IMR-90 (cell line): ENCODE results near the gene MYH16. TPM values are rescaled to one million over a fixed set of nuclear protein-coding genes. Genes with fewer than 3 reads are reported as not detected.
A peak's percentile ranks its signal among the peaks of the same experiment; 100 is the strongest.

Source experiments
- ATAC-seq: fragments of 200-7000 bp; cut with Tn5 transposase; 2 replicates; pipeline ENCODE4 v1.9.1; 2020; ENCODE audit warnings: low read depth, mild to moderate bottlenecking, moderate library complexity
- BruUV-seq: library from RNA; stranded (reverse); fragments of 400-500 nt; replicated peaks from 2 replicates; lab custom pipeline; 2021; lab: Mats Ljungman, UMichigan
- CTCF ChIA-PET: fragments of 300-600 bp; formaldehyde crosslinking; extraction: SDS; loops from one replicate; lab custom pipeline; 2021; ENCODE audit warnings: antibody characterized with exemption; lab: Yijun Ruan, JAX
- POLR2A ChIA-PET: fragments of 300-600 bp; sonication (Branson Sonifier 250); formaldehyde crosslinking; loops from one replicate; lab custom pipeline; 2022; ENCODE audit warnings: antibody characterized with exemption; ENCODE audit not compliant: unreplicated experiment; lab: Charles Lee
- DNase-seq: peaks from one replicate; pipeline ENCODE4 v3.0.0; 2013
- H2AFZ ChIP-seq: replicated peaks from 2 replicates; pipeline ENCODE3; 2013; ENCODE audit warnings: low read length, mild to moderate bottlenecking; ENCODE audit not compliant: poor library complexity
- H2AK5ac ChIP-seq: 2 replicates; pipeline ENCODE4 v1.6.1; 2013; ENCODE audit warnings: low read depth, low read length, inconsistent platforms
- H2AK9ac ChIP-seq: replicated peaks from 2 replicates; pipeline ENCODE3; 2013; ENCODE audit warnings: mild to moderate bottlenecking, low read depth, low read length, moderate library complexity; ENCODE audit not compliant: poor library complexity
- H2BK120ac ChIP-seq: 2 replicates; pipeline ENCODE4 v1.6.1; 2013; ENCODE audit warnings: low read depth, low read length, inconsistent platforms
- H2BK15ac ChIP-seq: 3 replicates; pipeline ENCODE4 v1.6.1; 2013; ENCODE audit warnings: low read depth, low read length, inconsistent platforms
- H2BK20ac ChIP-seq: 2 replicates; pipeline ENCODE4 v1.6.1; 2013; ENCODE audit warnings: low read depth, mild to moderate bottlenecking, inconsistent platforms, low read length, moderate library complexity
- H2BK5ac ChIP-seq: 2 replicates; pipeline ENCODE4 v1.6.1; 2013; ENCODE audit warnings: mild to moderate bottlenecking, low read depth, low read length, inconsistent platforms; ENCODE audit not compliant: poor library complexity, severe bottlenecking
- H3K14ac ChIP-seq: replicated peaks from 2 replicates; pipeline ENCODE4 v1.6.1; 2013; ENCODE audit warnings: low read depth, low read length, inconsistent platforms
- H3K18ac ChIP-seq: 2 replicates; pipeline ENCODE4 v1.6.1; 2013; ENCODE audit warnings: low read depth, low read length, control low read depth
- H3K23ac ChIP-seq: 2 replicates; pipeline ENCODE4 v1.6.1; 2013; ENCODE audit warnings: low read depth, low read length, inconsistent platforms
- H3K27ac ChIP-seq: 2 replicates; pipeline ENCODE4 v1.5.1; 2013; ENCODE audit warnings: mild to moderate bottlenecking, control low read depth, low read length; ENCODE audit not compliant: insufficient read depth
- H3K27me3 ChIP-seq: 2 replicates; pipeline ENCODE4 v1.6.1; 2013; ENCODE audit warnings: low read length; ENCODE audit not compliant: control insufficient read depth, insufficient read depth
- H3K36me3 ChIP-seq: 2 replicates; pipeline ENCODE4 v1.6.1; 2013; ENCODE audit warnings: low read length, mixed read lengths; ENCODE audit not compliant: control insufficient read depth, insufficient read depth
- H3K4ac ChIP-seq: 2 replicates; pipeline ENCODE4 v1.6.1; 2013; ENCODE audit warnings: low read depth, low read length, inconsistent platforms
- H3K4me1 ChIP-seq: 2 replicates; pipeline ENCODE4 v1.6.1; 2013; ENCODE audit warnings: low read length, mixed read lengths; ENCODE audit not compliant: control insufficient read depth, insufficient read depth
- H3K4me2 ChIP-seq: 2 replicates; pipeline ENCODE4 v1.6.1; 2013; ENCODE audit warnings: low read depth, mild to moderate bottlenecking, control low read depth, low read length, moderate library complexity
- H3K4me3 ChIP-seq: 2 replicates; pipeline ENCODE4 v1.5.1; 2013; ENCODE audit warnings: low read depth, mild to moderate bottlenecking, control low read depth, low read length, moderate library complexity; ENCODE audit not compliant: insufficient read depth
- H3K56ac ChIP-seq: 2 replicates; pipeline ENCODE4 v1.6.1; 2013; ENCODE audit warnings: low read length, inconsistent platforms; ENCODE audit not compliant: insufficient read depth; ENCODE audit errors: extremely low read depth
- H3K79me1 ChIP-seq, 2 experiments: 2 replicates each; pipeline ENCODE4 v1.6.1; 2013; ENCODE audit warnings: low read length in 2 of 2, inconsistent platforms in 1 of 2, low read depth in 1 of 2
- H3K9ac ChIP-seq: 2 replicates; pipeline ENCODE4 v1.6.1; 2013; ENCODE audit warnings: low read depth, low read length, control low read depth
- H3K9me1 ChIP-seq: 2 replicates; pipeline ENCODE4 v1.6.1; 2013; ENCODE audit warnings: low read length, inconsistent platforms; ENCODE audit not compliant: insufficient read depth
- H3K9me3 ChIP-seq: 2 replicates; pipeline ENCODE4 v1.6.1; 2013; ENCODE audit warnings: low read length; ENCODE audit not compliant: control insufficient read depth, insufficient read depth
- H4K20me1 ChIP-seq: 2 replicates; pipeline ENCODE4 v1.6.1; 2013; ENCODE audit warnings: low read length, inconsistent platforms; ENCODE audit not compliant: insufficient read depth
- H4K5ac ChIP-seq: 2 replicates; pipeline ENCODE4 v1.6.1; 2013; ENCODE audit warnings: mild to moderate bottlenecking, low read depth, low read length, control low read depth
- H4K8ac ChIP-seq, 2 experiments: 2 replicates each; pipeline ENCODE4 v1.6.1; 2013; ENCODE audit warnings: low read depth in 2 of 2, low read length in 2 of 2, control low read depth in 1 of 2, inconsistent platforms in 1 of 2
- H4K91ac ChIP-seq: 2 replicates; pipeline ENCODE4 v1.6.1; 2013; ENCODE audit warnings: low read depth, low read length, inconsistent platforms; ENCODE audit not compliant: insufficient read depth
- BHLHE40 ChIP-seq: fragments of 150-350 bp; IDR thresholded peaks from 2 replicates; pipeline ENCODE4 v1.6.1; 2016; ENCODE audit warnings: mild to moderate bottlenecking, low read depth, low read length
- CEBPB ChIP-seq: IDR thresholded peaks from 2 replicates; pipeline ENCODE4 v1.6.1; 2012; ENCODE audit warnings: low read depth, low read length, improper control_type of control experiment
- CHD1 ChIP-seq: IDR thresholded peaks from 2 replicates; pipeline ENCODE4 v1.6.1; 2012; ENCODE audit warnings: low read depth, low read length, improper control_type of control experiment
- ELK1 ChIP-seq: fragments of 150-350 bp; IDR thresholded peaks from 2 replicates; pipeline ENCODE4 v1.6.1; 2016; ENCODE audit warnings: low read depth, mild to moderate bottlenecking, low read length, moderate library complexity, borderline replicate concordance
- MAZ ChIP-seq: IDR thresholded peaks from 2 replicates; pipeline ENCODE4 v1.6.1; 2012; ENCODE audit warnings: low read depth, mild to moderate bottlenecking, low read length, improper control_type of control experiment, moderate library complexity, borderline replicate concordance
- MXI1 ChIP-seq: IDR thresholded peaks from 2 replicates; pipeline ENCODE4 v1.6.1; 2012; ENCODE audit warnings: low read depth, mild to moderate bottlenecking, low read length, moderate library complexity, borderline replicate concordance
- NFE2L2 ChIP-seq: fragments of 150-350 bp; IDR thresholded peaks from 2 replicates; pipeline ENCODE4 v1.6.1; 2016; ENCODE audit warnings: low read depth, mild to moderate bottlenecking, low read length
- POLR2A ChIP-seq: IDR thresholded peaks from 2 replicates; pipeline ENCODE4 v1.6.1; 2012; ENCODE audit warnings: mild to moderate bottlenecking, low read depth, low read length
- RAD21 ChIP-seq: IDR thresholded peaks from 2 replicates; pipeline ENCODE4 v1.6.1; 2012; ENCODE audit warnings: low read length, improper control_type of control experiment
- RCOR1 ChIP-seq: IDR thresholded peaks from 2 replicates; pipeline ENCODE4 v1.6.1; 2012; ENCODE audit warnings: mild to moderate bottlenecking, low read length, improper control_type of control experiment; ENCODE audit not compliant: insufficient replicate concordance
- RFX5 ChIP-seq: IDR thresholded peaks from 2 replicates; pipeline ENCODE4 v1.8.0; 2012; ENCODE audit warnings: low read depth, mild to moderate bottlenecking, low read length, moderate library complexity
- SMC3 ChIP-seq: fragments of 150-350 bp; IDR thresholded peaks from 2 replicates; pipeline ENCODE4 v1.6.1; 2016; ENCODE audit warnings: low read depth, mild to moderate bottlenecking, antibody characterized with exemption, low read length, moderate library complexity
- WGBS, 2 experiments: methylation state at CpG; one replicate each; pipeline versions ENCODE4 v1.1.5 to v1.1.7; 2013; ENCODE audit warnings: missing lambda C conversion rate in 2 of 2; ENCODE audit not compliant: insufficient read length in 1 of 2; ENCODE audit errors: extremely low coverage in 2 of 2; 5-methylcytosine and 5-hydroxymethylcytosine counted together
- dilution Hi-C: fragments of 300-500 bp; cut with HindIII; formaldehyde crosslinking; loops from one replicate; pipeline ENCODE4 v1.14.3; 2018; ENCODE audit warnings: low sequenced_read_pairs; ENCODE audit not compliant: unreplicated experiment
- in situ Hi-C: fragments of 300-500 bp; cut with MboI; formaldehyde crosslinking; loops from 3 replicates; pipeline ENCODE4 v1.14.3; 2019; ENCODE audit warnings: low sequenced_read_pairs, inconsistent platforms, mixed read lengths
- intact Hi-C: fragments of 100-400 bp; cut with micrococcal nuclease; formaldehyde crosslinking; loops from 2 replicates; pipeline ENCODE4 v1.10.0; 2022
- polyA plus RNA-seq, 3 experiments: library from polyadenylated mRNA; depleted of rRNA; stranded (reverse); fragments of >200 nt; gene quantifications; 2 replicates each; pipeline ENCODE4 v1.2.3, GENCODE V29; 2012; ENCODE audit warnings: low replicate concordance in 1 of 3
- total RNA-seq: library from RNA; depleted of rRNA; stranded (reverse); fragments of >200 nt; gene quantifications from 2 replicates; pipeline ENCODE4 v1.2.3, GENCODE V29; 2012

MYH16 gene
- total and polyA plus RNA-seq, 2 of the 4 experiments (the other 2 are of a cell fraction), result 0.09 to 0.18 TPM

GRCh38 chr7:99331002-99331401 lies 58.4 kb downstream of the MYH16 start:
- Histone ChIP-seq H4K8ac (peak overlapping the region in 1 of 2 experiments; percentile 67; a peak in 1 of 4 replicates), H3K4me1 (peaks cover 6% of the 10 kb centered on the region), H3K27ac (peak overlapping the region; percentile 63), H2BK15ac (0 out of 3 replicates have a peak overlapping the region, but pooled peaks have one; percentile 31), H2BK120ac (no peak overlapping the region), H2BK5ac (peak overlapping the region; percentile 84), H3K36me3 (peaks cover 6% of the 10 kb centered on the region), H2AK9ac (peak overlapping the region; percentile 70), H2AK5ac (peak overlapping the region; percentile 70; the same call in 1 of the 2 replicates), H3K4me3 (no peak overlapping the region), H3K27me3 (no peaks in the 10 kb centered on the region), H3K9me1 (peaks cover 6% of the 10 kb centered on the region; the same call in 1 of the 2 replicates), H3K18ac (0 out of 2 replicates have a peak overlapping the region, but pooled peaks have one; percentile 10), H4K5ac (no peak overlapping the region), H3K56ac (no peak overlapping the region), H4K20me1 (peaks cover 47% of the 10 kb centered on the region), H2AFZ (no peak overlapping the region), H3K9me3 (no peaks in the 10 kb centered on the region), H3K4ac (peak overlapping the region; percentile 23), H3K4me2 (peak overlapping the region; percentile 40; the same call in 1 of the 2 replicates), H3K9ac (peak overlapping the region; percentile 11; the same call in 1 of the 2 replicates), H3K14ac (no peak overlapping the region), H2BK20ac (no peak overlapping the region), H4K91ac (no peak overlapping the region; the same call in 1 of the 2 replicates), H3K79me1 (peaks cover 8 to 42% of the 10 kb centered on the region in 2 experiments), H3K23ac (no peak overlapping the region)
- DNase-seq, result no peak
- ChIA-PET POLR2A (no interaction called here), CTCF (no interaction called here)
- 100% methylated on average over 1 of the region's 2 CpGs; no CpG with 5 or more reads in 1 of the 2 experiments for WGBS, 2 experiments
- in situ Hi-C loops (no loop called here), intact Hi-C loops (no loop called here), dilution Hi-C loops (no loop called here)
- TF ChIP-seq RCOR1 (no peak), MAZ (no peak), BHLHE40 (no peak), RFX5 (no peak), POLR2A (no peak), NFE2L2 (no peak), RAD21 (no peak), CEBPB (no peak), CHD1 (no peak), ELK1 (no peak), MXI1 (no peak), SMC3 (no peak)
- BruUV-seq, result no TSS peak
- ATAC-seq, result peak; percentile 24; the same call in 1 of the 2 replicates
